Thoracic aorta (tissue), 2 donors: Measurements from ENCODE around the gene KRTAP10-6. TPM values are rescaled to one million over a fixed set of nuclear protein-coding genes. Genes with fewer than 3 reads are reported as not detected.
"Not testable (repeated sequence)": the region's sequence is repeated elsewhere in the genome, so short reads cannot be mapped to it uniquely, and the experiment has no call there.

Experiments used
- ATAC-seq: fragments of 150-250 bp; one replicate; pipeline ENCODE4 v1.8.0; 2017; ENCODE audit warnings: low read depth; ENCODE audit not compliant: insufficient number of reproducible peaks, low FRiP score
- DNase-seq: peaks from one replicate; pipeline ENCODE4 v3.0.0-alpha.2; 2020; ENCODE audit warnings: low spot score
- H3K27ac ChIP-seq, 2 donors: fragments of 200-600 bp; sonication (generic); 1 replicate in 1 of 2; 2 replicates in 1 of 2; pipeline ENCODE4 v1.5.1; 2016; ENCODE audit warnings: mild to moderate bottlenecking in 2 of 2, moderate library complexity in 2 of 2
- H3K27me3 ChIP-seq: fragments of 200-600 bp; sonication (generic); replicated peaks from 2 replicates; pipeline ENCODE4 v1.6.0; 2016; ENCODE audit warnings: mild to moderate bottlenecking; ENCODE audit not compliant: insufficient read depth
- H3K36me3 ChIP-seq: fragments of 200-600 bp; sonication (generic); one replicate; pipeline ENCODE4 v1.5.1; 2016
- H3K4me1 ChIP-seq, 2 donors: fragments of 200-600 bp; sonication (generic); 1 replicate in 1 of 2; 2 replicates in 1 of 2; pipeline versions ENCODE4 v1.5.1 to v1.6.0; 2016; ENCODE audit warnings: low read depth in 2 of 2, mild to moderate bottlenecking in 1 of 2; ENCODE audit not compliant: control insufficient read depth in 1 of 2
- H3K4me3 ChIP-seq: fragments of 200-600 bp; sonication (generic); 2 replicates; pipeline ENCODE4 v1.5.1; 2016; ENCODE audit warnings: mild to moderate bottlenecking
- H3K9me3 ChIP-seq: fragments of 200-600 bp; sonication (generic); 2 replicates; pipeline ENCODE4 v1.5.1; 2016
- CTCF ChIP-seq: fragments of 200-600 bp; sonication (generic); IDR thresholded peaks from one replicate; pipeline ENCODE4 v1.5.1; 2019; ENCODE audit warnings: antibody characterized with exemption
- total RNA-seq, 2 donors: library from RNA; depleted of rRNA; stranded (reverse); fragments of >200 nt; gene quantifications; one replicate each; pipeline versions ENCODE4 v1.1.0 to v1.2.3, GENCODE V29; 2016

Gene KRTAP10-6
- total RNA-seq, 2 donors from 2014 or later = not detected

- peaks cover 7% of the 10 kb centered on the region for H3K9me3 ChIP-seq
- H3K27me3 ChIP-seq = no peaks in the 10 kb centered on the region
- H3K27ac ChIP-seq = no peak overlapping the region
- no peak for DNase-seq
- H3K4me1 ChIP-seq = no peaks in the 10 kb centered on the region
- no peak for ATAC-seq
- no peak for TF ChIP-seq CTCF
- H3K4me3 ChIP-seq = no peak overlapping the region
- no peaks in the 10 kb centered on the region for H3K36me3 ChIP-seq
These were observed 21.3 kb upstream of the KRTAP10-6 start for GRCh38 chr21:44613386-44614155.

GRCh38 chr21:44612669-44613229, 20.4 kb upstream of the KRTAP10-6 start:
- Histone ChIP-seq H3K27ac (no peak overlapping the region), H3K4me1 (no peaks in the 10 kb centered on the region), H3K27me3 (no peaks in the 10 kb centered on the region), H3K9me3 (peaks cover 7% of the 10 kb centered on the region), H3K4me3 (no peak overlapping the region), H3K36me3 (no peaks in the 10 kb centered on the region)
- no peak for TF ChIP-seq CTCF
- no peak for DNase-seq
- no peak for ATAC-seq

DNA sequence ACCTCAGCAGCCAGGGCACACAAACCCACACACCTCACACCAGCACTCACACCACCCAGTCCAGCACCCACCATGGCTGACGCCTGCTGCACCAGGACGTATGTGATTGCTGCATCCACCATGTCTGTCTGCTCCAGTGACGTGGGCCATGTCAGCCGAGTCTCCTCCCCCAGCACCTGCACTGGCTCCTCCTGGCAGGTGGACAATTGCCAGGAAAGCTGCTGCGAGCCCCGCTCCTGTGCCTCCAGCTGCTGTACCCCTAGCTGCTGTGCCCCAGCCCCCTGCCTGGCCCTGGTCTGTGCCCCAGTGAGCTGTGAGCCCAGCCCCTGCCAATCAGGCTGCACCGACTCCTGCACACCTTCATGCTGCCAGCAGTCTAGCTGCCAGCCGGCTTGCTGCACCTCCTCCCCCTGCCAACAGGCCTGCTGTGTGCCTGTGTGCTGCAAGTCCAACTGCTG, 19.8 kb upstream of the KRTAP10-6 start, which contains the start of gene KRTAP10-8:
Gene KRTAP10-8, plus strand, starts transcription at position 51 of the 458 bp plus-strand sequence. Its CDS starts 22 bp downstream, at position 73.
- Histone ChIP-seq H3K27me3 (no peaks in the 10 kb centered on the region), H3K27ac (no peak within 1 kb of the TSS), H3K9me3 (peaks cover 7% of the 10 kb centered on the region), H3K36me3 (no peaks in the 10 kb centered on the region), H3K4me1 (no peaks in the 10 kb centered on the region), H3K4me3 (no peak within 1 kb of the TSS)
- TF ChIP-seq CTCF = no peak
- no peak for DNase-seq
- no peak for ATAC-seq

DNA sequence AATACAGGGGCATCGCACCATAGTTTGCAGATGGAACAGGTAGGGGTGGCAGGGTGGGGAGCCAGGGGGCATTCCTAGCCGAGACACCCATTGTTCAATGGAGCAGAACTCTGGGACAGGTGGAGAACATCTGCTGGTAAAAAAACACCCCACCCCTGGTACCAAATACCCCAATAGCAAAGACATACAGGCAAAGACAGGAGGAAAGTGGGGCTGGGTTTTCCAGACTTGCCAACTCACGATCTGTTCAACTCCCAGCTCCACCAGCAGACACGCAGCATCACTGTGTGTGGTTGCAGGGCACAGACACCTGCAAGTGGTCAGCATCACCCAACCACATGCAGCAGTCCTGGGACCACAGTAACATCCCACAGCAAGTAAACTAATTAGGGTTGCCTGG, 19.2 kb upstream of the KRTAP10-6 start:
- Histone ChIP-seq H3K27ac (no peak overlapping the region), H3K27me3 (no peaks in the 10 kb centered on the region), H3K4me1 (no peaks in the 10 kb centered on the region), H3K36me3 (no peaks in the 10 kb centered on the region), H3K9me3 (peaks cover 7% of the 10 kb centered on the region), H3K4me3 (no peak overlapping the region)
- DNase-seq = no peak
- ATAC-seq = no peak
- no peak for TF ChIP-seq CTCF

GRCh38 chr21:44610157-44610843, 18.0 kb upstream of the KRTAP10-6 start:
- not testable (repeated sequence) for DNase-seq, ATAC-seq, H3K27me3 ChIP-seq, H3K36me3 ChIP-seq, H3K4me3 ChIP-seq, H3K27ac ChIP-seq, H3K9me3 ChIP-seq, H3K4me1 ChIP-seq
